ENCODE data around the gene SMYD3.
"Not testable (repeated sequence)": the region's sequence is repeated elsewhere in the genome, so short reads cannot be mapped to it uniquely, and the experiment has no call there.

Gene SMYD3

GRCh38 chr1:246372559-246372958, 134.5 kb downstream of the SMYD3 start:
- H3K4me3 ChIP-seq (ENCODE audit: control insufficient read depth in 1 of 7, extremely low read depth in 1 of 7, insufficient read depth in 4 of 7, low read depth in 2 of 7, low read length in 6 of 7), result no peak overlapping the region
- ChIA-PET POLR2A (no interaction called here), CTCF (no interaction called here)
- H3K4me1 ChIP-seq (ENCODE audit: control extremely low read depth in 1 of 4, control insufficient read depth in 4 of 4, insufficient read depth in 4 of 4, low read length in 3 of 4), result no peaks in the 10 kb centered on the region
- no peak overlapping the region for H3K27ac ChIP-seq (ENCODE audit: insufficient read depth in 1 of 2, low read depth in 1 of 2, low read length in 2 of 2, poor library complexity in 1 of 2, severe bottlenecking in 2 of 2)
- DNase-seq, result no peak
- H3K9me3 ChIP-seq (ENCODE audit: control extremely low read depth in 1 of 5, control insufficient read depth in 4 of 5, insufficient read depth in 2 of 5, low read depth in 1 of 5, low read length in 4 of 5), result no peaks in the 10 kb centered on the region
- H3K27me3 ChIP-seq (replicated peaks in 2 of 5; ENCODE audit: control insufficient read depth in 4 of 5, insufficient read depth in 5 of 5, low read length in 4 of 5), result no peaks in the 10 kb centered on the region
- 100% methylated on average over 3 of the region's 6 CpGs for WGBS (ENCODE audit: insufficient coverage)
- no peaks in the 10 kb centered on the region for H3K36me3 ChIP-seq (ENCODE audit: control insufficient read depth in 4 of 4, insufficient read depth in 4 of 4, low read length in 3 of 4)

DNA sequence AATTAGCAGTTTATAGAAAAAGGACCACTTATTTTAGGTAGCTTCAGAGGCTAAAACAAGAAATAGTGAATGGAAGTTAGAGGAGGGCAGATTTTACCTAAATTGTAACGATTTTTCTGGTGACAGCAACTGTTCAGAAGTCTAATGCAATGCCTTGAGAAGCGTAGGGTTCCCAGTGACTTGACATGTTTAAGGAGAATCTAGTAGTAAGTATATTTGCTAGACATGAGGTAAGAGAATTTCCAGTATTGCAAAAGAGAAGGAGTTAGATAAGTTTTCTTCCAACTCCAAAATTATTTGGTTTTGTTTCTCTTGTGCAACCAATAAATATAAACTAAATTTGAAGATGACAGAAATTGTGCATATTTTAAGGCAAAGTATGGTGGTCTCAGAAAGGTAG, 140.0 kb downstream of the SMYD3 start:
- no peak for DNase-seq
- CTCF ChIA-PET, result no interaction called here
- POLR2A ChIA-PET, result no interaction called here
- Histone ChIP-seq H3K4me1 (ENCODE audit: control extremely low read depth in 1 of 4, control insufficient read depth in 4 of 4, insufficient read depth in 4 of 4, low read length in 3 of 4) (no peaks in the 10 kb centered on the region), H3K27me3 (replicated peaks in 2 of 5; ENCODE audit: control insufficient read depth in 4 of 5, insufficient read depth in 5 of 5, low read length in 4 of 5) (no peaks in the 10 kb centered on the region), H3K4me3 (ENCODE audit: control insufficient read depth in 1 of 7, extremely low read depth in 1 of 7, insufficient read depth in 4 of 7, low read depth in 2 of 7, low read length in 6 of 7) (no peak overlapping the region), H3K36me3 (ENCODE audit: control insufficient read depth in 4 of 4, insufficient read depth in 4 of 4, low read length in 3 of 4) (no peaks in the 10 kb centered on the region), H3K27ac (ENCODE audit: insufficient read depth in 1 of 2, low read depth in 1 of 2, low read length in 2 of 2, poor library complexity in 1 of 2, severe bottlenecking in 2 of 2) (no peak overlapping the region), H3K9me3 (ENCODE audit: control extremely low read depth in 1 of 5, control insufficient read depth in 4 of 5, insufficient read depth in 2 of 5, low read depth in 1 of 5, low read length in 4 of 5) (peaks cover 0 to 2% (median 0%) of the 10 kb centered on the region in 5 experiments)
- 100% methylated on average over 2 of the region's 2 CpGs for WGBS (ENCODE audit: insufficient coverage)

GRCh38 chr1:246365708-246366107, 141.4 kb downstream of the SMYD3 start:
- ChIA-PET CTCF (no interaction called here), POLR2A (interaction anchor here (0.7 kb wide), 1 partner anchor 219 kb away, joined by 7 read pairs; no protein-coding TSS in a partner anchor)
- Histone ChIP-seq H3K9me3 (ENCODE audit: control extremely low read depth in 1 of 5, control insufficient read depth in 4 of 5, insufficient read depth in 2 of 5, low read depth in 1 of 5, low read length in 4 of 5) (peaks cover 0 to 2% (median 0%) of the 10 kb centered on the region in 5 experiments), H3K36me3 (ENCODE audit: control insufficient read depth in 4 of 4, insufficient read depth in 4 of 4, low read length in 3 of 4) (no peaks in the 10 kb centered on the region), H3K27me3 (replicated peaks in 2 of 5; ENCODE audit: control insufficient read depth in 4 of 5, insufficient read depth in 5 of 5, low read length in 4 of 5) (no peaks in the 10 kb centered on the region), H3K27ac (ENCODE audit: insufficient read depth in 1 of 2, low read depth in 1 of 2, low read length in 2 of 2, poor library complexity in 1 of 2, severe bottlenecking in 2 of 2) (no peak overlapping the region), H3K4me1 (ENCODE audit: control extremely low read depth in 1 of 4, control insufficient read depth in 4 of 4, insufficient read depth in 4 of 4, low read length in 3 of 4) (no peaks in the 10 kb centered on the region), H3K4me3 (ENCODE audit: control insufficient read depth in 1 of 7, extremely low read depth in 1 of 7, insufficient read depth in 4 of 7, low read depth in 2 of 7, low read length in 6 of 7) (no peak overlapping the region)
- no peak for DNase-seq
- WGBS (ENCODE audit: insufficient coverage), result 100% methylated on average over 2 of the region's 3 CpGs

- DNase-seq, result no peak
- no peaks in the 10 kb centered on the region for H3K27me3 ChIP-seq (replicated peaks in 2 of 5; ENCODE audit: control insufficient read depth in 4 of 5, insufficient read depth in 5 of 5, low read length in 4 of 5)
- POLR2A ChIA-PET, result no interaction called here
- no peak overlapping the region for H3K27ac ChIP-seq (ENCODE audit: insufficient read depth in 1 of 2, low read depth in 1 of 2, low read length in 2 of 2, poor library complexity in 1 of 2, severe bottlenecking in 2 of 2)
- WGBS (ENCODE audit: insufficient coverage), result no CpG with 5 or more reads among the region's 6 CpGs
- H3K9me3 ChIP-seq (ENCODE audit: control extremely low read depth in 1 of 5, control insufficient read depth in 4 of 5, insufficient read depth in 2 of 5, low read depth in 1 of 5, low read length in 4 of 5), result peaks cover 0 to 13% (median 0%) of the 10 kb centered on the region in 5 experiments
- CTCF ChIA-PET, result interaction anchor here (0.9 kb wide), 1 partner anchor 12 kb away, joined by 3 read pairs; no protein-coding TSS in a partner anchor
- H3K36me3 ChIP-seq (ENCODE audit: control insufficient read depth in 4 of 4, insufficient read depth in 4 of 4, low read length in 3 of 4), result no peaks in the 10 kb centered on the region
- no peaks in the 10 kb centered on the region for H3K4me1 ChIP-seq (ENCODE audit: control extremely low read depth in 1 of 4, control insufficient read depth in 4 of 4, insufficient read depth in 4 of 4, low read length in 3 of 4)
- H3K4me3 ChIP-seq (ENCODE audit: control insufficient read depth in 1 of 7, extremely low read depth in 1 of 7, insufficient read depth in 4 of 7, low read depth in 2 of 7, low read length in 6 of 7), result no peak overlapping the region
Observed at GRCh38 chr1:246364415-246364941, 142.6 kb downstream of the SMYD3 start.

GRCh38 chr1:246357014-246357598, 150.0 kb downstream of the SMYD3 start:
- POLR2A ChIA-PET; DNase-seq; CTCF ChIA-PET; H3K27me3 ChIP-seq (replicated peaks in 2 of 5; ENCODE audit: control insufficient read depth in 4 of 5, insufficient read depth in 5 of 5, low read length in 4 of 5); H3K36me3 ChIP-seq (ENCODE audit: control insufficient read depth in 4 of 4, insufficient read depth in 4 of 4, low read length in 3 of 4); H3K4me3 ChIP-seq (ENCODE audit: control insufficient read depth in 1 of 7, extremely low read depth in 1 of 7, insufficient read depth in 4 of 7, low read depth in 2 of 7, low read length in 6 of 7); H3K27ac ChIP-seq (ENCODE audit: insufficient read depth in 1 of 2, low read depth in 1 of 2, low read length in 2 of 2, poor library complexity in 1 of 2, severe bottlenecking in 2 of 2); H3K4me1 ChIP-seq (ENCODE audit: control extremely low read depth in 1 of 4, control insufficient read depth in 4 of 4, insufficient read depth in 4 of 4, low read length in 3 of 4): not testable (repeated sequence)
- H3K9me3 ChIP-seq (ENCODE audit: control extremely low read depth in 1 of 5, control insufficient read depth in 4 of 5, insufficient read depth in 2 of 5, low read depth in 1 of 5, low read length in 4 of 5), result peaks cover 0 to 22% (median 7%) of the 10 kb centered on the region in 5 experiments
- 92% methylated on average over 2 of the region's 3 CpGs for WGBS (ENCODE audit: insufficient coverage)

GRCh38 chr1:246355411-246356230, 151.5 kb downstream of the SMYD3 start:
- POLR2A ChIA-PET, result no interaction called here
- H3K9me3 ChIP-seq (ENCODE audit: control extremely low read depth in 1 of 5, control insufficient read depth in 4 of 5, insufficient read depth in 2 of 5, low read depth in 1 of 5, low read length in 4 of 5), result peaks cover 0 to 22% (median 7%) of the 10 kb centered on the region in 5 experiments
- no peaks in the 10 kb centered on the region for H3K36me3 ChIP-seq (ENCODE audit: control insufficient read depth in 4 of 4, insufficient read depth in 4 of 4, low read length in 3 of 4)
- no peaks in the 10 kb centered on the region for H3K27me3 ChIP-seq (replicated peaks in 2 of 5; ENCODE audit: control insufficient read depth in 4 of 5, insufficient read depth in 5 of 5, low read length in 4 of 5)
- no peak overlapping the region for H3K27ac ChIP-seq (ENCODE audit: insufficient read depth in 1 of 2, low read depth in 1 of 2, low read length in 2 of 2, poor library complexity in 1 of 2, severe bottlenecking in 2 of 2)
- 100% methylated on average over 6 of the region's 8 CpGs for WGBS (ENCODE audit: insufficient coverage)
- H3K4me3 ChIP-seq (ENCODE audit: control insufficient read depth in 1 of 7, extremely low read depth in 1 of 7, insufficient read depth in 4 of 7, low read depth in 2 of 7, low read length in 6 of 7), result no peak overlapping the region
- no peak for DNase-seq
- CTCF ChIA-PET, result no interaction called here
- H3K4me1 ChIP-seq (ENCODE audit: control extremely low read depth in 1 of 4, control insufficient read depth in 4 of 4, insufficient read depth in 4 of 4, low read length in 3 of 4), result no peaks in the 10 kb centered on the region

DNA sequence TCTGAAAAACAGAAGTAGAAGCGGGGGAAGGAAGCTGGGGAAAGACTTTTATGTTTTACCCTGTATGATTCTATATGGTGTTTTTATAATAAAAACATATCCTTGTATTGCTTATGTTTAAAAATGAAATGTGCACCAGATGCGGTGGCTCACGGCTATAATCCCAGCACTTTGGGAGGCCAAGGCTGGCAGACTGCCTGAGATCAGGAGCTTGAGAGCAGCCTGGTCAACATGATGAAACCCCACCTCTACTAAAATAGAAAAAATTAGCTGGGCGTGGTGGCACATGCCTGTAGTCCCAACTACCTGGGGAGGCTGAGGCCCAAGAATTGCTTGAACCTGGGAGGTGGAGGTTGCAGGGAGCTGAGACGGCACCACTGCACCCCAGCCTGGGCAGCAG, 155.4 kb downstream of the SMYD3 start:
- H3K9me3 ChIP-seq (ENCODE audit: control extremely low read depth in 1 of 5, control insufficient read depth in 4 of 5, insufficient read depth in 2 of 5, low read depth in 1 of 5, low read length in 4 of 5), result peaks cover 0 to 2% (median 0%) of the 10 kb centered on the region in 5 experiments
- H3K27me3 ChIP-seq (replicated peaks in 2 of 5; ENCODE audit: control insufficient read depth in 4 of 5, insufficient read depth in 5 of 5, low read length in 4 of 5), result no peaks in the 10 kb centered on the region
- ChIA-PET CTCF (no interaction called here), POLR2A (no interaction called here)
- H3K4me1 ChIP-seq (ENCODE audit: control extremely low read depth in 1 of 4, control insufficient read depth in 4 of 4, insufficient read depth in 4 of 4, low read length in 3 of 4), result no peaks in the 10 kb centered on the region
- H3K4me3 ChIP-seq (ENCODE audit: control insufficient read depth in 1 of 7, extremely low read depth in 1 of 7, insufficient read depth in 4 of 7, low read depth in 2 of 7, low read length in 6 of 7), result no peak overlapping the region
- H3K36me3 ChIP-seq (ENCODE audit: control insufficient read depth in 4 of 4, insufficient read depth in 4 of 4, low read length in 3 of 4), result no peaks in the 10 kb centered on the region
- no peak overlapping the region for H3K27ac ChIP-seq (ENCODE audit: insufficient read depth in 1 of 2, low read depth in 1 of 2, low read length in 2 of 2, poor library complexity in 1 of 2, severe bottlenecking in 2 of 2)
- DNase-seq, result no peak
- WGBS (ENCODE audit: insufficient coverage), result no CpG with 5 or more reads among the region's 5 CpGs

Data from common myeloid progenitor, CD34-positive (primary cell).